Hepatocyte (in vitro differentiated cells): ENCODE measurements around the gene SLC25A17.

Experiments
- CTCF ChIP-seq: fragments of 200-600 bp; sonication (generic); IDR thresholded peaks from 2 replicates; pipeline ENCODE4 v1.5.1; 2016; ENCODE audit warnings: antibody characterized with exemption, mild to moderate bottlenecking; ENCODE audit not compliant: poor library complexity
- EZH2 ChIP-seq: fragments of 200-600 bp; sonication (generic); IDR thresholded peaks from 2 replicates; pipeline ENCODE4 v1.6.1; 2016; ENCODE audit warnings: antibody characterized with exemption, mild to moderate bottlenecking, borderline replicate concordance

- TF ChIP-seq CTCF (no peak), EZH2 (no peak)
Observed at GRCh38 chr22:40838486-40838885, 19.3 kb upstream of the SLC25A17 start.
